Activated T-cell treated with anti-CD3 and anti-CD28 coated beads, Interleukin-2, amount 50 U/mL, for 4 hours (primary cell): Measurements from ENCODE around the gene CIT. TPM values are rescaled to one million over a fixed set of nuclear protein-coding genes. Genes with fewer than 3 reads are reported as not detected.
"Not testable (repeated sequence)": the region's sequence is repeated elsewhere in the genome, so short reads cannot be mapped to it uniquely, and the experiment has no call there.

Experiments
- ATAC-seq, 2 donors: fragments of 200-7000 bp; cut with Tn5 transposase; one replicate each; pipeline ENCODE4 v1.10.0; 2021
- DNase-seq: peaks from one replicate; pipeline ENCODE4 v3.0.0-alpha.2; 2020
- H3K27me3 Mint-ChIP-seq: one replicate; pipeline ENCODE4 v1.8.0; 2021; ENCODE audit warnings: low read depth, mixed read lengths
- H3K36me3 Mint-ChIP-seq: one replicate; pipeline ENCODE4 v1.8.0; 2022; ENCODE audit warnings: mixed read lengths; ENCODE audit not compliant: insufficient read depth
- H3K4me1 Mint-ChIP-seq: one replicate; pipeline ENCODE4 v1.8.0; 2021; ENCODE audit warnings: low read depth, mixed read lengths
- H3K4me3 Mint-ChIP-seq: one replicate; pipeline ENCODE4 v1.8.0; 2021; ENCODE audit warnings: mild to moderate bottlenecking, moderate library complexity, mixed read lengths
- H3K9me3 Mint-ChIP-seq: one replicate; pipeline ENCODE4 v1.8.0; 2021; ENCODE audit warnings: mixed read lengths
- total RNA-seq, 3 donors: library from RNA; stranded (reverse); gene quantifications; one replicate each; pipeline ENCODE4 v1.2.1, GENCODE V29; 2021

The CIT gene
- total RNA-seq, 3 donors from 2014 or later, result 5.2 to 8.9 (median 5.3) TPM

DNA sequence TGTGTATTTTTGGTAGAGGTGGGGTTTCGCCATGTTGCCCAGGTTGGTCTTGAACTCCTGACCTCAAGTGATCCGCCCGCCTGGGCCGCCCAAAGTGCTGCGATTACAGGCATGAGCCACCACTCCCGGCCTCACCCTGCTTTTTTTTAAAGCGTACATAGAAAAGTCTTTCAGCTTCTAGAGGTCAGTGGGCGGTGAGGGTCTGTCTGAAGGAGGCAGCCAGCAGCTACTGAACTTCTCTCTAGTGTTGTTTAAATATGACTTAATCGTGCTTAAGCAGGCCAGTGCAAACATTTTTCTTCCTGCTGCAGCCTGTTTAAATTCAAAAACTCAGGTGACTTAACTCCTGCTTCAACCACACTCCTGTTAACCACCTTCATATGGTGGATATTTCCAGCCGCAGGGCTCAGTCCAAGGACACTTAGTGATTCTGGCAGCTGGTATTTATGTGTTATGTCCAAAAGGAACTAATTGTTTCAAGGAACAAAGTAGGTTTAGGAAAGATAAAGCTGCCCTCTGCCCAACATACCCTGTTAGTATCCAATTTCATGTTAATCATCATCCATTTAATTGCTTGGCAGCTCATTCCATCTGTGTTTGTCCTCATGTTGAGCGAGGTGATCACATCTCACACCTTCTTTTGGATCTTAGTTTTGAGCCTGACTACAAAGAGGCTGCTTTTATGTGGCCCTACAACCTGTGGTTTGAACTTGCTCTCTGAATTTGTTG is 207.2 kb downstream of the CIT start:
- ATAC-seq, result no peak
- Mint-ChIP-seq H3K4me1 (peaks cover 67% of the 10 kb centered on the region), H3K9me3 (no peaks in the 10 kb centered on the region), H3K27me3 (no peaks in the 10 kb centered on the region), H3K36me3 (peaks cover 38% of the 10 kb centered on the region), H3K4me3 (peak overlapping the region; percentile 78)
- no peak for DNase-seq

- ATAC-seq, result peak in 1 of 2 donors; percentile 3
- H3K36me3 Mint-ChIP-seq, result peaks cover 27% of the 10 kb centered on the region
- DNase-seq, result no peak
- no peaks in the 10 kb centered on the region for H3K27me3 Mint-ChIP-seq
- peak overlapping the region; percentile 93 for H3K4me3 Mint-ChIP-seq
- no peaks in the 10 kb centered on the region for H3K9me3 Mint-ChIP-seq
- peaks cover 59% of the 10 kb centered on the region for H3K4me1 Mint-ChIP-seq
Measured at GRCh38 chr12:119668324-119668841, 208.7 kb downstream of the CIT start.

GRCh38 chr12:119667577-119668323 is 209.4 kb downstream of the CIT start, which contains the start of gene PRKAB1:
PRKAB1 (plus strand) TSS chr12:119668133; CDS start chr12:119668245, 112 bp downstream.
- DNase-seq (peak; percentile 90), ATAC-seq (peak; percentile 93 to 95)
- Mint-ChIP-seq H3K4me1 (peaks cover 52% of the 10 kb centered on the region), H3K4me3 (peak within 1 kb of the TSS; percentile 93), H3K9me3 (no peaks in the 10 kb centered on the region), H3K27me3 (no peaks in the 10 kb centered on the region), H3K36me3 (peaks cover 24% of the 10 kb centered on the region)

DNA sequence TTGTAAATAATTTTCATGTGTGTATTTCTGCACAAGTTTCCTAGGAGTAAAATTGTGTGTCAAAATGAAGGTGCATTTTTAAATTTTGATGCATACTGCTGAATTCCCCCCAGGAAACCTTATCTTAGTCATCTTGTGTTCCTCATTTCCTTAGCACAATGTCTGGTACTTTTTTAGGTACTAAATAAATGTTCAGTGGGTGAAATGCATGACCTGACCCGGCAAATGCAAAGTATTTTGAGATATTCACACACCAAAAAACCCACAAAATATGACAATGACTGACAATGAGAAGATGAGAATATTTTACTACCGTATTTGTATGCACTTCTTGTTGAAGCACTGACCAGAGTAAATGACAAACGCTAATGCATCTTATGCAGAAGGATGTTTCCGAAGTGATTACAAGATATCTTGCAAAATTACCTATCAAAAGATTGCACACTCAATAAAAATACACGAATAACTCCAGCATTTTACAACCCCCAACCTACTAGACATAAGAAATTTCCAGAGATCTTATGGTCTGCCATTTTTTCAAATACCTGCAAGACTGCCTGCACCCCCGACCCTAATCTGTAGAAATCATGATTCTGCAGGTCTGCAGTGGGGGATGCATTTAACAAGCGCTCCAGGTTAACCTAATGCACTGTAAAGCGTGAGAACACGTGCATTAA is 210.1 kb downstream of the CIT start:
- Mint-ChIP-seq H3K4me1 (peaks cover 45% of the 10 kb centered on the region), H3K36me3 (peaks cover 17% of the 10 kb centered on the region), H3K9me3 (no peaks in the 10 kb centered on the region), H3K4me3 (peak overlapping the region; percentile 93), H3K27me3 (no peaks in the 10 kb centered on the region)
- DNase-seq (no peak), ATAC-seq (peak in 1 of 2 donors; percentile 6)

DNA sequence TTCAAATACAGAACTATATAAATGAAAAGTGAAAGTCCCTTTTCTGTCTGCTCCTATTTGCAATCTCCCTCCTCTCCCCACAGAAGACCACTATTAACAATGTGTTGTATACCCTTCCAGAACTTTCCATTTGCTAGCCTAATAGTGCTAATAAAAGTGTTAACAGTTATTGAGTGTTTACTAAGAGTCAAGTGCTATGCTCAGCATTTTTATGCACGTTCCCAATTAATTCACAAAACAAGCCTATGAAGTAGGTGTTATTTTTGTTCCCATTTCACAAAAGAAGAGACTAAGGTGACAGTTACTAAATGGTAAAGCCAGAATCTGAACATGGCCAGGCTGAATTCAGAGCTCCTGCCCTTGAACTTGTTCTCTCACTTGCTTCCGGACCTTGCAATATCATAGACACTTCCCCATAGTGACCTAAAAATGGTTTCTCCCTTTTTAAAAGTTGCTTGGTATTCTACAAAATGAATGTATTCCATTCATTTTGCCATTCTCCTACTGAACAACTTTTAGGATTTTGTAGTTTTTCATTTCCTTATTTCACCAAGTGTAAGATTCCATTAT is 210.8 kb downstream of the CIT start:
- Mint-ChIP-seq H3K27me3 (no peaks in the 10 kb centered on the region), H3K4me3 (peak overlapping the region; percentile 93), H3K36me3 (peaks cover 14% of the 10 kb centered on the region), H3K9me3 (no peaks in the 10 kb centered on the region), H3K4me1 (peaks cover 40% of the 10 kb centered on the region)
- ATAC-seq (no peak), DNase-seq (no peak)

GRCh38 chr12:119665164-119665929 is 211.8 kb downstream of the CIT start:
- Mint-ChIP-seq H3K4me1 (peaks cover 31% of the 10 kb centered on the region), H3K9me3 (no peaks in the 10 kb centered on the region)
- no peak for DNase-seq

DNA sequence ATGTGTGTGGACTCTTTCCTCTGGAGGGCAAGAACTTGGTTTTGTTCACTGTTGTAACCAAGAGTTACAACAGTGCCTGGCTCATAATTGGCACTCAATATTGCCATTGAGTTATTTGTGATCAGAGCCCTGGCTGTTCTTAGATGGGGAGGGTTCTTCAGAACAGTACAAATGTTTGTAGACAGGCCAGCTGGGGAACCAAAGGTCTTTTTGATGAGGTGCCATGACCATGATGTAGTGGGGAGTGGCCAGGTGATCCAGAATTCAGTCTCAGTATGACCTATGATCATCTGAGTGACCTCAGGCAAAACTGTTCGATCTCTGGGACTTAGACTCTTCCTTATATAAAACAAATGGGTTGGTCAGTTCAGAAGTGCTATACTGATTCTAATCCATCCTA is 212.5 kb downstream of the CIT start:
- no peaks in the 10 kb centered on the region for H3K9me3 Mint-ChIP-seq
- no peak overlapping the region for H3K4me3 Mint-ChIP-seq
- H3K36me3 Mint-ChIP-seq, result no peaks in the 10 kb centered on the region
- H3K4me1 Mint-ChIP-seq, result peaks cover 30% of the 10 kb centered on the region
- H3K27me3 Mint-ChIP-seq, result no peaks in the 10 kb centered on the region
- no peak for DNase-seq
- no peak for ATAC-seq

More at GRCh38 chr12:119665164-119665929, 211.8 kb downstream of the CIT start:
- H3K36me3 Mint-ChIP-seq, result peaks cover 6% of the 10 kb centered on the region
- H3K27me3 Mint-ChIP-seq, result no peaks in the 10 kb centered on the region
- ATAC-seq, result no peak
- H3K4me3 Mint-ChIP-seq, result no peak overlapping the region

DNA sequence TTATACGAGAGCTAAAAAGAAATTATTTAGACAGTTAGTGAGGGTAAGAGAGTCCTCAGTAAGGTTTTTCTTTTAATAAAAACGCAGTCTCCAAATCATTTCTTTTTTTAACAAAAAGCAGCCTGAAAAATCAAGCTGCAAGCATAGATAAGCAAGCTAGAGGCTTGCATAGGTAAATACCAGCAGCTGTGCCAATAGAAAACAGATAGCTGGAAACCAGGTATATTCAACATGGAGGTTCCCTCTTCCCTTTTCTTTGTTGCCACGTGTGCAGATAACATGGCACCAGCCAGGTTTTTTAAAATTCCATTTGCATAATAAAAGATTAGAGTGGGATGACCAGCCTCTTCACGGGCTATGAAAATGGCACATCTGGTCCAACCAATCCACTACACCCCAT is 215.2 kb downstream of the CIT start:
- no peak overlapping the region for H3K4me3 Mint-ChIP-seq
- no peak for DNase-seq
- no peak for ATAC-seq
- peaks cover 16% of the 10 kb centered on the region for H3K4me1 Mint-ChIP-seq
- H3K27me3 Mint-ChIP-seq, result no peaks in the 10 kb centered on the region
- no peaks in the 10 kb centered on the region for H3K36me3 Mint-ChIP-seq
- no peaks in the 10 kb centered on the region for H3K9me3 Mint-ChIP-seq

GRCh38 chr12:119660076-119660475 is 217.0 kb downstream of the CIT start:
- Mint-ChIP-seq H3K27me3 (no peaks in the 10 kb centered on the region), H3K9me3 (no peaks in the 10 kb centered on the region), H3K36me3 (no peaks in the 10 kb centered on the region), H3K4me3 (no peak overlapping the region), H3K4me1 (peaks cover 7% of the 10 kb centered on the region)
- ATAC-seq (no peak), DNase-seq (no peak)

GRCh38 chr12:119659289-119659897 is 217.7 kb downstream of the CIT start:
- Mint-ChIP-seq H3K4me1 (peaks cover 7% of the 10 kb centered on the region), H3K9me3 (no peaks in the 10 kb centered on the region), H3K27me3 (no peaks in the 10 kb centered on the region), H3K36me3 (no peaks in the 10 kb centered on the region), H3K4me3 (no peak overlapping the region)
- peak; percentile 36 for DNase-seq
- ATAC-seq, result peak in 1 of 2 donors; percentile 50

- H3K4me3 Mint-ChIP-seq, result not testable (repeated sequence)
Measured at GRCh38 chr12:119658166-119658565, 219.0 kb downstream of the CIT start.

GRCh38 chr12:119657001-119657400 is 220.1 kb downstream of the CIT start:
- H3K4me3 Mint-ChIP-seq, H3K4me1 Mint-ChIP-seq, ATAC-seq, H3K36me3 Mint-ChIP-seq, H3K27me3 Mint-ChIP-seq, DNase-seq: not testable (repeated sequence)
- H3K9me3 Mint-ChIP-seq, result peaks cover 13% of the 10 kb centered on the region

More at GRCh38 chr12:119658166-119658565, 219.0 kb downstream of the CIT start:
- not testable (repeated sequence) for H3K36me3 Mint-ChIP-seq, DNase-seq, H3K9me3 Mint-ChIP-seq, ATAC-seq, H3K4me1 Mint-ChIP-seq, H3K27me3 Mint-ChIP-seq

GRCh38 chr12:119652665-119653064 is 224.5 kb downstream of the CIT start:
- no peak for ATAC-seq

More at GRCh38 chr12:119652665-119653064, 224.5 kb downstream of the CIT start:
- Mint-ChIP-seq H3K4me1 (no peaks in the 10 kb centered on the region), H3K9me3 (peaks cover 13% of the 10 kb centered on the region), H3K27me3 (peaks cover 11% of the 10 kb centered on the region), H3K4me3 (no peak overlapping the region), H3K36me3 (no peaks in the 10 kb centered on the region)
- no peak for DNase-seq
